ENCODE measurements around the gene NOXO1. TPM values are rescaled to one million over a fixed set of nuclear protein-coding genes. Genes with fewer than 3 reads are reported as not detected.

NOXO1 gene
- total RNA-seq, 2 donors from 2014 or later, result not detected

- H3K27ac ChIP-seq, result no peak overlapping the region
- peaks cover 7 to 25% of the 10 kb centered on the region in 2 donors for H3K4me1 ChIP-seq (ENCODE audit: control insufficient read depth in 1 of 2, low read depth in 2 of 2)
- TF ChIP-seq CTCF (IDR thresholded peaks at IDR 0.05), result no peak
- H3K36me3 ChIP-seq, result peaks cover 8% of the 10 kb centered on the region
- peaks cover 4% of the 10 kb centered on the region for H3K27me3 ChIP-seq (replicated peaks; ENCODE audit: insufficient read depth)
- no peak overlapping the region for H3K4me3 ChIP-seq
- H3K9me3 ChIP-seq, result no peaks in the 10 kb centered on the region
- ATAC-seq (ENCODE audit: insufficient number of reproducible peaks, low FRiP score, low read depth) (no peak), DNase-seq (ENCODE audit: low spot score) (no peak)
These were observed 4.3 kb upstream of the NOXO1 start for GRCh38 chr16:1985466-1986150.

GRCh38 chr16:1984347-1985225 lies 3.3 kb upstream of the NOXO1 start:
- peaks cover 7 to 21% of the 10 kb centered on the region in 2 donors for H3K4me1 ChIP-seq (ENCODE audit: control insufficient read depth in 1 of 2, low read depth in 2 of 2)
- DNase-seq (ENCODE audit: low spot score) (no peak), ATAC-seq (ENCODE audit: insufficient number of reproducible peaks, low FRiP score, low read depth) (no peak)
- peaks cover 4% of the 10 kb centered on the region for H3K27me3 ChIP-seq (replicated peaks; ENCODE audit: insufficient read depth)
- peak overlapping the region; percentile 38 to 53 for H3K27ac ChIP-seq
- no peaks in the 10 kb centered on the region for H3K9me3 ChIP-seq
- H3K4me3 ChIP-seq, result peak overlapping the region; percentile 92
- peaks cover 8% of the 10 kb centered on the region for H3K36me3 ChIP-seq
- TF ChIP-seq CTCF (IDR thresholded peaks at IDR 0.05), result no peak

GRCh38 chr16:1983544-1984346 lies 2.5 kb upstream of the NOXO1 start, which contains the start of gene GFER:
GFER (plus strand) TSS chr16:1984193; CDS start chr16:1984219, 26 bp downstream.
- DNase-seq (ENCODE audit: low spot score) (no peak), ATAC-seq (ENCODE audit: insufficient number of reproducible peaks, low FRiP score, low read depth) (peak; percentile 53)
- Histone ChIP-seq H3K36me3 (peaks cover 8% of the 10 kb centered on the region), H3K4me3 (peak within 1 kb of the TSS; percentile 92), H3K9me3 (no peaks in the 10 kb centered on the region), H3K4me1 (ENCODE audit: control insufficient read depth in 1 of 2, low read depth in 2 of 2) (peaks cover 7 to 18% of the 10 kb centered on the region in 2 donors), H3K27me3 (replicated peaks; ENCODE audit: insufficient read depth) (no peaks in the 10 kb centered on the region), H3K27ac (peak within 1 kb of the TSS; percentile 38 to 53)
- peak; percentile 26 for TF ChIP-seq CTCF (IDR thresholded peaks at IDR 0.05)

- H3K36me3 ChIP-seq, result peaks cover 14% of the 10 kb centered on the region
- peak overlapping the region; percentile 92 for H3K4me3 ChIP-seq
- no peaks in the 10 kb centered on the region for H3K27me3 ChIP-seq (replicated peaks; ENCODE audit: insufficient read depth)
- TF ChIP-seq CTCF (IDR thresholded peaks at IDR 0.05), result no peak
- peak overlapping the region in 1 of 2 donors; percentile 53 for H3K27ac ChIP-seq
- no peaks in the 10 kb centered on the region for H3K9me3 ChIP-seq
- H3K4me1 ChIP-seq (ENCODE audit: control insufficient read depth in 1 of 2, low read depth in 2 of 2), result peaks cover 7 to 18% of the 10 kb centered on the region in 2 donors
- no peak for ATAC-seq (ENCODE audit: insufficient number of reproducible peaks, low FRiP score, low read depth)
- DNase-seq (ENCODE audit: low spot score), result no peak
These were observed 1.8 kb upstream of the NOXO1 start for GRCh38 chr16:1982991-1983543.

Measured in thoracic aorta (tissue), 2 donors.